CD4-positive, alpha-beta T cell treated with Interleukin-2 at 100 ng/mL for 4 hours (primary cell): Measurements from ENCODE around the gene MFAP4.

ENCODE experiments used
- DNase-seq: peaks from one replicate; pipeline ENCODE4 v3.0.0-alpha.2; 2020; ENCODE audit warnings: low spot score

Gene MFAP4

GRCh38 chr17:19410091-19410490 is 23.1 kb upstream of the MFAP4 start:
- no peak for DNase-seq

GRCh38 chr17:19409509-19409908 is 22.5 kb upstream of the MFAP4 start:
- DNase-seq, result no peak

GRCh38 chr17:19409066-19409465 is 22.1 kb upstream of the MFAP4 start:
- DNase-seq, result no peak

- no peak for DNase-seq
Measured at GRCh38 chr17:19408346-19408710, 21.3 kb upstream of the MFAP4 start.

GRCh38 chr17:19407601-19408345 is 20.8 kb upstream of the MFAP4 start:
- DNase-seq, result no peak

DNA sequence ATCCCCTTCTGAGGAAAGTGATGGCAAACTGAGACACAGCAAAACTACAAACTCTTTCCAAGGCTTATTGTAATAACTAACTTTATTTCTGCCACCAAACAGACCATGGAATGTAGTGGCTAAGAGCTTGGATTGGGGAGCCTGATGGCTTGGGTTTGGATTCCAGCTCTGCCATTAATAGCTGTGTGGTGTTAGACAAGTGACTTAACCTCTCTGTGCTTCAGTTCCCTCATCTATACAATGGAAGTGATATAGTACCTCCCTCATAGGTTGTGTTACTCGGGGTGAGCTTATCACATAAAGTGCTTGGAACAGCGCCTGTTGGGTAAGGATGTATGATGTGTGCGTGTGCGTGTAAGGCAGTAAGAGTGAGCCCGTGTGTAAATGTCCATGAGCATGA is 18.1 kb upstream of the MFAP4 start:
- no peak for DNase-seq

DNA sequence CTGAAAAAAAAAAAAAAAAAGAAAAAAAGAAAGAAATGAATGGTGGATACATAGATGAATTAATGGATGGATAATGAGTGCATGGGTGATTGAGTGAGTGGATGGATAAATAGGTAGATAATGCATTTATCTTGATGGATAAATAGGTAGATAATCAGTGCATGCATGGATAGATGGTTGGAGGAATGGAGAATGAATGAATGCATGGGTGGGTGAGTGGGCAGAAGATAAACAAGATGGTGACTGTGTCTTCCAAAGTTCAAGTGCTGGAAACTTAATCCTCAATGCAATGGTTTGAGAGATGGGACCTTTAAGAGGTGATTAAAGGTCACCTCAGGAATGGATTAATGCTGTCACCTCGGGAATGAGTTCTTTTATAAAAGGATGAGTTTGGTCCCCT is 17.3 kb upstream of the MFAP4 start:
- DNase-seq, result no peak

GRCh38 chr17:19403021-19403420 is 16.0 kb upstream of the MFAP4 start:
- DNase-seq, result no peak

GRCh38 chr17:19402171-19402570 is 15.2 kb upstream of the MFAP4 start:
- no peak for DNase-seq

GRCh38 chr17:19401321-19402010 is 14.5 kb upstream of the MFAP4 start:
- no peak for DNase-seq

DNA sequence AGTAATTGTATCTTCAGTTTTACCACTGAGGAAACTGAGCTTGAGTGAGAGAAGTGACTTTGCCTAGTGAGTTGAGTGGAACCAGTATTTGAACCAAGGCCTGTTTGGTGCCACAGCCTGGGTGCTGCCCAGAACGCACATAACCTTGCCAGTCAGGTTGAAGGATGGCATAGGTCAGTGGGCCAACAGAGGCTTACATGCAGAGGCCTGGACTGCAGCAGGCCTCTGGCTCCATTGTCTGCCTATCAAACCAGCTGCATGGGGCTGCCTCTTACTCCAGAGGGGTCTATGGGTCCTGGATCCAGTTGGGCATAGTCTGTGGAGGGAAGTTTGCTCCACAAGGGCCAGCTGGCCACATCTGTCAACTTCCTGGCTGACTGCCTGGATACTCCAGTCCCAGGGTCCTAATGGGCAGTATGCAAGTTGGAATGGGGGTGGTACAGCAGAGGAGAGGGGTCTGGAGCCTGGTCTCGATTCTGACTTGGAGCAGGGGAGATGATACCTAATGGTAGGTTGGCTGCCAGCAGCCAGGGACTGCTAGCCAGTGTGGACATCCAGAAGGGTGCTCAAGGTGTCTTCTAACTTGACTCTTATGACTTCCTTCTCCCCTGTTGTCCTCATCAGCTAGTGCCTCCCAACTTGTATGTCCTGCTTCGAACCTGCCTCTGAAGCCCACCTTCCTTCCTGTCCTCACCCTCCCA is 12.9 kb upstream of the MFAP4 start:
- no peak for DNase-seq

DNA sequence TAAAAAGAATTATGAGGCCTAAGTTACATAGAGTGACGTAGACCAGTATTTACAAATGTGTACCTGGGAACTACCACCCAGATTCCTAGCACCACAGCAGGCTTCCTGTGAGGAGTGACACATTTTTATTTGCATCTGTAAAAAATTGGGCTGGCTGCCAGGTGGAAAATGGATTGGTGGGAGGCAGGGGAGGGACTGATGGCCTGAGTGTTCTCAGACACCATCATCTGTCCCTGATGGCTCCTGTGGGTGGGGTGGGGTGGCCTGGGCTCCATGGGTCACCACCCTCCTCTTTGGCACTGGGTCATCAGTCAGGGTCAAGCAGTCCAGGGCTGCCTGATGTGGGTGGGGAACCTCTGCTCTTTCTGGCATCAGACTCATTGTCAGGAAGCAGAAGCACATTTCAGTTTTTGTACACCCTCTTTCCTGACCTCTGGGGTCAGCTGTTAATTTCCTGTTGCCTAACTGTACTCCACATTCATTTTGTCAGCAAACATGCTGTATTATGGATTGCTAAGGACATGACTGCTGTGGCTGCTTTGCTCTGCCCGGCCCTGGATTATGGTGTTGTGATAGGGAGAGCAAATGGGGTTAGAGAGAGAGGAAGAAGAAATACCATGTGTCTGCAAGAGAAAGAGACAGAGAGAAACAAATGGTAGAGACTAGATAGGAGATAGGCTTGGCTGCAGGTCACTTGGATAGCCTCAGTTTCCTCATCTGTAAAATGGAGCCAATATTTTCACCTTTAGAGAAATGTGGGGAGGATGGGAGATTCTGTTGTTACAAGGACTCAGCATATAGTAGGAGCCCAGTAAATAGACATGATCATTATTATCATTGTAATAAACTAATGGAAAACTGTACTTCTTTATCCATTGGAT is 11.6 kb upstream of the MFAP4 start:
- no peak for DNase-seq

- no peak for DNase-seq
Measured at GRCh38 chr17:19397556-19398041, 10.6 kb upstream of the MFAP4 start.

DNA sequence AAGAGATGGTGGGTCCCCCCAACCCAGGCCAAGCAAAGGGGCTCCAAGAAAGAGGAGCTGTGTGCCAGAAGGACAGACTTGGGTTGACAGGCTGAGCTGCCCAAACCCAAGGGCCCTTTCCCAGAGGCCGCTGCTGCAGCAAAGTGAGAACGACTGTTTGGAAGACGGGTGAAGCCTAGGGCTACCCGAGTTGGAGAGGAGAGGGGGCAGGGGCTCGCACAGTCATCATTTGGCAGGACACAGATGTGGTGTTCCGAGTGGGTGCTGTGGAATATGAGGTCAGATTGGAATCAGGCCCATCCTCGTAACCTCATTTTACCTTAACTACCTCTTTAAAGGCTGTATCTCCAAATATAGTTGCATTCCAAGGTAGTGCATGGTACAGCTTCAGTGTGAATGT is 5.3 kb upstream of the MFAP4 start:
- DNase-seq, result no peak

- DNase-seq, result no peak
Measured at GRCh38 chr17:19391432-19391831, 4.4 kb upstream of the MFAP4 start.

DNA sequence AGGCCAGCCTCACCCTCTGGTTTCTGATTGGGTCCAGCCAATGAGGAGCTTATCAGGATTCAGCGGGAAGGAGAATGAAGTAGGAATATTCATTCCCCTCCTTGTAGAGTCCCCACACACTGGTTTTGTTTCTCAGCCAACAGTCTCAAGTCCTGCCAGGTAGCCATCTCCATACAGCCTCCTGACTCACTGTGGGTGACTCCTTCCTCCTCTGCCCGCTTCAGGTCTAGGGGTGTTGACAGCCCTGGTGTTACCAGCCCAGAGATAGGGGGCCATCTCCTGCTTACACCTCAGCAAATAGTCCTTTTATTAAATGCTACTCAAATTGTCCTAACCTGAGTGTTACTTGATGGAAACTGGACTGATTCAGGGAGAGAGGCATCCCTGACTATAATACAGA is 4.0 kb upstream of the MFAP4 start:
- no peak for DNase-seq

- DNase-seq, result no peak
Measured at GRCh38 chr17:19388791-19389785, 2.1 kb upstream of the MFAP4 start.

DNA sequence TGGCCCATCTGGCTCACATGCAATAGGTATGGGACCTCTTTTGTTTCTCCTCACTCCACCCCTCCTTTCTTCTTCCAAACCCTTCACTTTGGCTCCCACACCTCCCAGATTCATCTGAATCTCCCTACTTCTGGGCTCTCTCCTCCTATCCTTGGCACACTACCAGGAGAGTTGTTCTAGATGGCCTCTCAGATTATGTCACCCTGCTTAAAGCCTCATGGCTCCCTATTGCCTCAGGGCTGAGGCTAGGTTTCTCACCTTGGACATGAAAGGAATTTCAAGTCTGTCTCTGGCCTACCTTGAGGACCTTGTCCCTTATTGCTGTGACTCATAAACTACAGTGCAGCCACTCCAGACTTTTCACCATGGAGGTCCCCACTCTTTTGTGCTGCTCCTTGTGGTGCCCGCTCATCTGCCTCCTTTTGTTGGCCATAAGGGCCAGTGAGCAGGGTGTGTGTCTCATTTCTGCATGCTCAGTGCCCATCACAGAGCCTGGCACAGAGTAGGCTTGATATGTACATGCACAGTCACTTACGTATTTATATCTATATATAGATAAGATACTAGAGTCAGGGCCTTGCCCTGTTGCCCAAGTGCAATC is 1.0 kb upstream of the MFAP4 start:
- no peak for DNase-seq

GRCh38 chr17:19386051-19386929 is 700 bp downstream of the MFAP4 start:
- no peak for DNase-seq
